Activated CD4-positive, CD25-positive, alpha-beta regulatory T cell (primary cell): Measurements from ENCODE around the gene CMTM2.

ENCODE experiments used
- DNase-seq, 4 experiments: peaks; one replicate each; lab custom pipeline; 2025; lab: John Stamatoyannopoulos, UW

The CMTM2 gene, protein sequence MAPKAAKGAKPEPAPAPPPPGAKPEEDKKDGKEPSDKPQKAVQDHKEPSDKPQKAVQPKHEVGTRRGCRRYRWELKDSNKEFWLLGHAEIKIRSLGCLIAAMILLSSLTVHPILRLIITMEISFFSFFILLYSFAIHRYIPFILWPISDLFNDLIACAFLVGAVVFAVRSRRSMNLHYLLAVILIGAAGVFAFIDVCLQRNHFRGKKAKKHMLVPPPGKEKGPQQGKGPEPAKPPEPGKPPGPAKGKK

DNA sequence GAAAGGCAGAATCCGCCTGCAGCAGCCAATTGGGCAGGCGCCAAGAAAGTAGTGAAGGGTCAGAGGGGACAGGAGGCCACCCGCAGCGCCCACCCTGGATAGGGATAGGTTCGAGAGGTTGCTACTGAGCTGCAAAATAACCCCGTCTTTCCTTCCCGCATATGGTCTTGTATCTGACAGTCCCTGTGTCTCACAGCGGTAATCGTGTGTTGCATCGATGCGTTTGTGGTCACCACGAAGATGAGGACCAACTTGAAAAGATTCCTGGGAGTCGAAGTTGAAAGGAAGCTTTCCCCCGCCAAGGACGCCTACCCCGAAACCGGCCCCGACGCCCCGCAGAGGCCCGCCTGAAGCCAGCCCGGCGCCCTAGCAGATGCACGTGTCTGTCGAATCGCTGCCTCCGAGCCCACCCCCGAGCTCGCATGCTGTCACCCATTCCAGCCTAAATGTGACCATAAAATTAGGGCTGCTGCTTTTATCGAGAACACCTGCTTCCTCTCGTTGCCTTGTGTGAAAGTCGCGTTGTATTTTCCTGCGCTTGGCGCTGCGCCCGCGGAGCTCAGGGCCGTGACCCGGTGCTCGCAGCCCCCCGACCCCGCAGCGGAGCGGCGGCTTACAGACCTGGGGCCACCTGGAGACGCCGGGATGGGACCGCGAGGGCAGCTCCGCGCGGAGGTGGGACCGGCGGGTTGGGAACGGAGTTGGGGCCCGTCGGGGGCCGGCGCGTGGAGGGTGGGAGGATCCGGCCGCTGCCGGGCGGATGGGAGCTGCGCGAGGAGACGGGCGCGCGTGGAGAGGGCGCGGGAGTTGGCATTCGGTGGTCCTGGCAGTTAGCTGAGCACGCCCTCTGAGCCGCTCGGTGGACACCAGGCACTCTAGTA, at the start of gene CMTM2:
CMTM2 (plus strand) TSS at position 813 of the 881 bp plus-strand sequence. CDS start 145 bp downstream, outside the sequence.
- no peak for DNase-seq

- DNase-seq, result no peak
These were observed 49.8 kb upstream of the CMTM2 start for GRCh38 chr16:66529475-66529874.

GRCh38 chr16:66534376-66534799, 44.9 kb upstream of the CMTM2 start:
- no peak for DNase-seq

DNA sequence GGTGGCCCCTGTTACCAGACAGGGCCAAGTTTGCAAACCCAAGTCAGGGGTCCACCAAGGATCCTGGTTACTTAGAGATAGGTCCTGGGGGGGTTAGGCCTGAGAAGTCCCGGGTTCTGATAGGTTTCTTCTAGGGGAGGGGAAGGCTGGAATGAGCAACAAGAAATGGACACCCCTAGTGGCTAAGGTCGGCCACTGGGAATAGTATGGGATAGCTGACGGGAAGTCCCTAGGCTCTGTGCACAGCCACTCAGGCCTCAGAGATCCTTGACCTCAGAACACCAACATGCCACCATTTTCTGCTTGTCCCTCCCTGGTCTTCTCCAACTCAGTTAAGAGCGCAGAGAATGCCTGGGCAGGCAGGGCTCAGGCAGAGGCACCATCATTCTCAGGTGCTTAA, 42.7 kb upstream of the CMTM2 start:
- DNase-seq, result no peak

DNA sequence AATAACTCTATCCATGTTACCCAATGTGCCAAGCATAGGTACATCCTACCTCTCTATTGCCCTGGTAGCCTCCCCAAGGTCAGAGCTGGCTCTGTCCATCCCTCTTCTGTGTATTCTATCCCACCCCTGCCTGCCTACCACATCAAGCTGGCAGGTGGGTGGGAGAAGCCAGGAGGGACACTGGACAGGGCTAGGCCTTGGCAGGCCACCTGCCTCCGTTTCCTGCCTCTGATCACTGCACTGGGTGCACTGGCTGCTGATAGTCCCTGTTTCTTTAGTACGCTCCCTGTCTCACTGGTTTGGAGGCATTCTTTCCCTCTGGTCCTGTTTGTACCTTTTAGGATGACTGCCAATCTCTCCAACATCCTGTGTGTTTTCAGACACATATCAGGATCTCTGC, 42.0 kb upstream of the CMTM2 start:
- DNase-seq, result no peak

DNA sequence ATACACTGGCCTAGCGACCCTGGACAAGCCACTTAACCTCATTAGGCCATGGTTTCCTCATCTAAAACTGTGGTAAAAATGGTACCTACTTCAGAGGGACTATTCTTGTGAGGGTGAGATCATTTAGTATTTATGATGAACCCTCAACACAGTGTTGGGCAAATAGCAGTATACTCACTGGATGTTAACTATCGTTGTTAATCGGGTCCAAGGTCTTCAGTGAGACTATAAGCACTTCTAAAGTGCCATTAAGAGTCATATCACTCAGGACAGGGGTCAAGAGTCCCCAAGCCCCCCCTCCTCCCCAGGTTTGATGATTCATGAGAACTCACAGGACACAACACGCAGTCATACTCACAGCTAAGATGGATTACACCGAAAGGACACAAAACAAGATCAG, 40.4 kb upstream of the CMTM2 start:
- no peak for DNase-seq

DNA sequence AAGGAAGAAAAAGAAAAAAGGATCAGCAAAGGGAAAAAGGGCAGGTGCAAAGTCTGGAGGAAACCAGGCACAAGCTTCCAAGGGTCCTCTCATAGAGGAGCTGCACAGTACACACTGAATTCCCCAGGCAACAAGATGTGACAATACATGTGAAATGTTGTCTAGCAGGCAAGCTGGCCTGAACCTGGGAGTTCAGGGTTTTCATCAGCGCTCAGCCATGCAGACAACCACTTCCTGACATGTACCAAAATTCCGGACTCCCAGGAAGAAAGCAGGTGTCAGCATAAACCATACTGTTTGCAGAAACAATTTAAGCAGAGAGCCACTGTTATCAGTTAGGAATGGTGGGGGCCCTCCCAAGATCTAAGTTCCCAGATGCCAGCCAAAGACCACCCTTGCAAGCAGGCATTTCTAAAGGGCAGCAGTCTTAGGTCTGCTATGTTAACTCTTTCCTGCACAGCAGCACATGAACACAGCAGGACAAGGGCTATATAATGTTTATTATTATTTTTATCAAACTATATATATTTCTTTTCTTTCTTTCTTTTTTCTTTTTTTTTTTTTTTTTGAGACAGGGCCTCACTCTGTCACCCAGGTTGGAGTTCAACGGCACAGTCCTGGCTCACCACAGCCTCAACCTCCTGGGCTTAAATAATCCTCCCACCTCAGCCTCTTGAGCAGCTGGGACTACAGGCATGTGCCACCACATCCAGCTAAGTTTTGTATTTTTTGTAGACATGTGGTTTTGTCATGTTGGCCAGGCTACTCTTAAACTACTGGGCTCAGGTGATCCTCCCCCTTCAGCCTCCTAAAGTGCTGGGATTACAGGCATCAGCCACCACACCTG, 39.4 kb upstream of the CMTM2 start:
- DNase-seq, result no peak

DNA sequence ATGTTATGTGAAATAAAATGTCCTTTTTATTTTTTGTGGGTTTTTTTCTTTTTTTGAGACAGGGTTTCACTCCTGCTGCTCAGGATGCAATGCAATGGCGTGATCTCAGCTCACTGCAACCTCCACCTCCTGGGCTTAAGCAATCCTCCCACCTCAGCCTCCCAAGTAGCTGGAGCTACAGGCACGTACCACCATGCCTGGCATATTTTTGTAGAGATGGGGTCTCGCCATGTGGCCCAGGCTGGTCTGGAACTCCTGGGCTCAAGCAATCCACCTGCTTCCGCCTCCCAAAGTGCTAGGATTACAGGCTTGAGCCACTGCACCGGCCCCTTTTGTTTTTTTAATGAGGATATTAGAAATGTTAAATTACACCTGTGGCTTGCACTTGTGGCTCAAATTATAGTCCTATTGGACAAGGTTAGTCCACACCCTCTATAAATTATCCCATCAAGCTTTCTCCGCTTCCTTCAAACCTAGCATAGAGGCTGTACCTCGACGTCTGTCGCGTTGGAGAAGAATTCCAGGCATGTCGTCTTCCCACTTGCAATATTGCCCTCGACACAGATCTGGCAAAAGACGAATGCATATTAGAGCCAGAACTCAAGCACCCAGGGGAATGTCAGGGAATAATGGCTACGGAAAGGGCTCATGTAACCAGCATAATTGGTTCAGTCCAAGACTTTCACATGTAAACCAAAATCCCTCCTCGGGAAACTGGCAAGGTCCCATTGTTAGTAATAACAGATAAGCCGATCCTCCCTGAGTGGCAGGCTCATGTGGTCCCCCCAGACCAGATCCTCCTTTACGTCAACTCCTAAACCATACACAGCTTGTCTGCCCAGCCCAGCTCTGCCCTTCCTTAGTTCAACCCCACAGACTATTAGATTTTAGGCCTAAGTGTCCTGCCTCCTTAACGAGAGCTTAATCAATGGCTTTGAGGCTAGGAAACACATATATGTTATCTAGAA, 37.6 kb upstream of the CMTM2 start:
- DNase-seq, result no peak

DNA sequence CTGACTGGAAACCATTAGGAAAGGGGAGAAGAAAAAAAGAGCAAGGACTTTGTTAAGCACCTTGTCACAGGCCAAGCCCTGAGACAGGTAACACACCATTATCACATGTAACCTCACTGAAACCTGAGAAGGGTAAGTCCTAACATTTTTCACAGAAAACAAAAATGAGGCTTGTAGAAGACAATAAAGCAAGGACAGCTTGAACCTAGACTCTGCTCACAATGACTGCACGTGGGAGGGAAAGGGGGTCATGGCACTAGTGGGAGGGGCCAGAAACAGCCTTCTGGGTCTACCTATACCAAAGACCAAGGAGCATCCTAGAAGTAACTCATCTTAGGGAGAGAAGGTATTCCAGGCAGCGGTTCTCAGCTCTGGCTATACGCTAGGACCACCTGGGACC, 36.9 kb upstream of the CMTM2 start:
- DNase-seq, result no peak

DNA sequence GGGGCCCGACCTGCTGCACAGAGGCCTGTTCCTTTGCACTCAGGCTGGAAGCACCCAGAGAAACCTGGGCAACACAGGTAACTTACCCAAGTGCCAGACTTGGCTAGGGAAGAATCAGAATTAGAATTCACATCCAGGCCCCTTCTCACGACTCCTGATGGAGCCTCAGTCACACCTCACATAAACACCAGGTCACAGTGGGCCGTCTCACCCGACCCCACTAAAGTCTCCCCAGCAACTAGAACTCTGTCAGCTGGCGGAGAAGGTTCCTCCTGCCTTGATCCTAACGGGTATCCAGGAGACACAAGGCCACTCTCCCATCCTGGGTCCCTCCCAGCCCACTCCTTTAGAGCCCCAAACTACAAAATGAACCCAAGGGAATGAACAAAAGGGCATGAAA, 35.7 kb upstream of the CMTM2 start:
- no peak for DNase-seq

DNA sequence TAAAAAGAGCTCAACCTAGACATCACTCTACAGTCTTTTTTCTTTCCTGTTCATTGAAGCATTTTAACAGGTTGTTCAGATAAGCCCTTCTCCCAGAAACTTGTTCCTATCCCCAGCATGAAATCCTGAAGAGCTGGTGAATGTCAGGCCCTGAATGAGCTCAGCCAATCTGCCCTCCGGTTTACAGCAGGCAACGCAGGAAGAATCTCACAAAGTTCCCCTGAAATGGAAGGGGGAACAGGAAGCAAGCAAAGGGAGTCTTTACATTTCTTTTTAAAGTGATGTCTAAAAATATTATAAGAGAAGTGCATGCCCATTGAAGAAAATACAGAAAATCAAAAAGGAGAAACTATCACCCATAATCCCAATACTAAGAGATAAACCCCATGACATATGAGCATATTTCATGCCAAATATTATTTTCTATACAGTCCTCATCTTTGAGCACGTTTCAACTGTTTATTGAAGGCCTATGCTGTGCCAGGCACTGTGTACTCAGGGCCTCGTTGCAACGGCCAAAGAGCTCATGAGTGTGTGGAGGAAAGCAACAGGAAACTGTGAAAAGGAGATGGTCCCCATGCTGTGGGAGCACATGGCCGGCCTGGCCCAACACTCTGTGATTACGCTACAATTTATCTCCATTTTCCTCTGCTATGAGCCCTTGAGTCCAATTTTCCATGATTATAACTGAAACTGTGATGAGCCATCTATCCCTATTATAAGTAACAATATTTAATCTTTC, 35.1 kb upstream of the CMTM2 start:
- DNase-seq, result no peak

GRCh38 chr16:66547101-66547989, 31.9 kb upstream of the CMTM2 start:
- no peak for DNase-seq

DNA sequence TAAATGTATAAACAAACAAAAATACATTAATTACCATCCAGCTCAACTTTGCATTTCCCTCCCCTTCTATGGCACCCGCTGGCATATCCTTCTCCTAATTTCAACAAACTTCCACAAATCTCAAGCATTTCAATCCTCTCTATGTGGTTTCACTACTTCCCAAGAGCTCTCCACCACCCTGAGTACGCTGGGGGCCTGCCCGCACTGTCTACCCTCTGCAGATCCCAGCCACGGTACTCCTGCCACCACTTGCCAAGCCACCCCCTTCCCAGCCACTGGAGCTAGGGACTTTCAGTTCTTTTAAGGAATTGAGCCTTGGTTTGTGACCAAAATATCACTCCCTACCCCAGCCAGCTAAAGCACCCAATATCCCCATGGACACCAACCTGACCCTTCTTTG, 31.2 kb upstream of the CMTM2 start:
- DNase-seq, result no peak

- no peak for DNase-seq
These were observed 30.4 kb upstream of the CMTM2 start for GRCh38 chr16:66548868-66549267.

GRCh38 chr16:66549284-66550131, 29.8 kb upstream of the CMTM2 start, which contains the start of gene TK2:
Gene TK2 (minus strand): TSS chr16:66550122. CDS start chr16:66550061, 61 bp downstream.
- DNase-seq, result peak in 3 of 4 experiments; percentile 14 to 39 (median 29)

DNA sequence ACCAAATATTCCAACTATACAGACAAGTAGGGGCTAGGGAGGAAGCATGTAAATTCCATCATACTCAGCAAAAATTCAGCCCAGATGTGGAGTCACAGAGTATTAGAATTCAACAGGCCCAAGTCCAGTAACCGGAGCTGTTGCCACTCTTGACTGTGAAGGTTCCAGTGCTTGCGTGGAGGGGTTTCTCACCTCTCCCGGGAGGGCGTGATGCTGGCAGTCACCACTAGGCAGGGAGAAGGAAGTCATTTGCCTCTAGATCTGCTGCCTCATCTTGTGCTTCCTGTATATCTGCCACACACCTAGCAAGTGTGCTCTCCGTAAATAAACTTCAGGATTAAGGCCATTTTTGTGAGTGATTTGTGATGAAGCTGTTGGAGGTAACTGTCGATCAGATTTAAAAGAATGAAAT, 27.9 kb upstream of the CMTM2 start:
- DNase-seq, result peak in 3 of 4 experiments; percentile 11 to 35 (median 11)

DNA sequence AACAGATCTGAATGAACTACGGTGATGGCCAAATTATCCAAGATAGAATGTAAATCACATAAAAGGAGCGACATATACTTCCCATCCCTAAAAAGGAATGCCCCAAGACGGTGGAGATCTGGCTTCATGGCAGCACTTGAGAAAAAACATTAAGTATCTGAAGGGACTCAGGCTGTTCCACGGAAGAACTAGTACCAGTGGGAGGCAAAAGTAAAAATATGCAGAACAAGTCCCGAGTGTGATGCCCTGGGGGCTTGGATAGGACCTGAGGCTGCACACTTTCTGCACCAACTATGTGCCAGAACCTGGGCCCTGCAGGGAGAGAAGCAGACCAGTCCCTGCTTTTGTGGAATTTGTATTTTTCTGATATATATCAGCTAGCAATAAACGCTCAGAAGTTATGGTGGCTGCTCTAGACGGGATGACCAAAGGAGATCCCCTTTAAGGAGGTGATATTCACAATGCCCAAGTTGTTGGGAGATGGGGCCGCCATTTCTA, 27.4 kb upstream of the CMTM2 start:
- no peak for DNase-seq
